Activated naive CD4-positive, alpha-beta T cell treated with Interleukin-2 at 50 U/mL for 16 hours (primary cell): ENCODE results near the gene SNX8.
A peak's percentile ranks its signal among the peaks of the same experiment; 100 is the strongest.

ENCODE experiments used
- DNase-seq: peaks from one replicate; pipeline ENCODE4 v3.0.0-alpha.2; 2020

The SNX8 gene

DNA sequence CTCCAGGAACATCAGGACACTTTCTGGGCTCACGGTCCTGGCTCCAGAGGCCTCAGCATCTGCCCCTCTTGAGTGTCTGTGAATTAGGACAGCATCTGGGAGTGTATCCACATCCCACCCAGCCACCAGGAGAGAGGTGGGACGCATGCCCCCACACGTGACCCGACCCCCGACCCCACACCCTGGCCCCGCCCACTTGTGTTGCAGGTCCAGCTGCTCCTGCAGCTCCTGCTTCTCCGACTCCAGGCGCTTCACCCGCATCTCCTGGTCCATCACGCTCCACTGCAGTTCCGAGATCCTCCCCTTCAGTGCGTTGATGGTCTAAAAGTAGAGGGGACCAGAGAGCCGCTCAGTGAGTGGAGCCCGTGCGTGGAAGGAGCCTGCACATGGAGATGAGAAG lies 95.1 kb downstream of the SNX8 start:
- DNase-seq, result no peak

DNA sequence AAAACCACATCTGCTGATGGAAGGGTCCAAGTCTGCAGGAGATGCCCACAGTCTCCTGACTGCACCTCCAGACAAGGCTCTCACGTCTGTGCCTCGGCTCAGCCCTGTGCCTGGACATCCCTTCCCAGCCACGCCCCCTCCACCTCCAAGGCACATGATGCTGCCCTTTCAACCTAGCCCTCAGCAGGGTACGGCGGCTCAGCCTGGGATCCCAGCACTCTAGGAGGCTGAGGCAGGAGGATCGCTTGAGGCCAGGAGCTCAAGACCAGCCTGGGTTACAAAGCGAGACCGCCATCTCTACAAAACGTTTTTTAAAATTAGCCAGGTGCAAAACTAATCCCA lies 95.8 kb downstream of the SNX8 start:
- no peak for DNase-seq

DNA sequence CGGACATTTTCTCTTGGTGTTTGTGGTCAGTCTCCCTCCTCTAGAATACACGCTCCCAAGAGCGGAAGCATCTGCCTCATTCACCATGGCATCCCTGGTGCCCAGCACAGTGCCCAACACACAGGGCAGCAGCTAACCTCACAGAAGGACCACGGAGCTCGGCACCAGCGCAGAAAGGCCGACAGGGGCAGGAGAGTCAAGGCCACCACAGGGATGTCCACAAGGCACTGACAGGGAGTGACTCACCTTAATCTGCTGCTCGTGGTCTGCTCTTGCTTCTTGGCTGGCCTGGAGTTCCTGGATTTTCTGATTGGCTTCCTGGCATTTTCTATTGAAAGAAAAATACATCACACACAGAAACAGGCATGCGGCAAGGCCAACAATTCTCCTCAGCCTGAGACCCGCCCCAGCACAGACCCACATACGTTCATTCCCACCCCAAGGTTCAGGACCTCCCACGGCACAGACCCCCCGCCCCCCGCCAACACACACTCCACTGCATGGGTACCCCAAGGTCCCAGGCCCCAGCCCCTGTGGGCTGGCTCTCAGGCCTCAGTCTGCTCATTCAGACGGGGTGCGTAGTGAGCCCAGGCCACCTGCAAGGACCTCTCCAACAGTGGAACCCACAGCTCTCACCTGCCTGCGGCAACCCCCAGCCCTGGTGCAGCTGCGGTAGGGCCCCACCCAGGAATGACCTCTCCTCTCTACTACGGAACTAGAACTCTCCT lies 96.4 kb downstream of the SNX8 start:
- no peak for DNase-seq

DNA sequence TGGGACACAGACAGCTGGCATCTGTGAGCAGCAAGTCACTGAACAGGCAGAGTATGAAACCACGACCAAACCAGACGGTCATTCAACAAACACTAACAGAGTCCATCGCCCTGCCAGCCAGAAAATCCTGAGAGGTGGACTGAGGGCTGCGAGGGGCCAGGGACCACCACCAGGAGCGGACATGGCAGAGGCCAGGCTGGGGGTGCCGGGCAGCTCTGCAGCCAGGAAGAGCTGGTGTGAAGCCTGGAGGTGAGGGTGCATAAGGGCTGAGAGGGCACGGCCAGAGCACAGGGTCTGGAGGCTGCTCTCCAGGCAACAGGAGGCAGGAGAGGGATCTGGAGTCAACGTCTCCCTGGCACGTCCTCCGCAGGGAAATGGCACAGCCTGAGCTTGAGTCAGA lies 97.0 kb downstream of the SNX8 start:
- DNase-seq, result no peak

DNA sequence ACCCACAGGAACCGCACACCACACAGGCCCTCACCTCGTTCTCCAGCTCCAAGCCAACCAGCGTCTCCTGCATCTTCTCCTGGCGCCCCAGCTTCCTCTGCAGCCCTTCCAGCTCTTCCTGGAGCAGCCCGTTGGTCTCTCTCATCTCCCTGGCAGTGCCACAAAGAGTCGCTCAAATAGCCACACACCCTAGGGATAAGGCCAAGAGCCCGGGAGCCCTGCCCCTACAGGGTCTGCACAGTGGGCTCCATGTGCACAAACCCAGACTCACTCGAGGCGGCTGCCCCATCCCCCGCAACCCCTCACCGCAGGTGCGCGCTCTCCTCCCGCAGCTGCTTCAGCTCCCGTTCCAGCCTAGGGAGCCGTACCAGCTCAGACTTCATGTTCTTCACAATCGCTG lies 98.4 kb downstream of the SNX8 start:
- DNase-seq, result no peak

DNA sequence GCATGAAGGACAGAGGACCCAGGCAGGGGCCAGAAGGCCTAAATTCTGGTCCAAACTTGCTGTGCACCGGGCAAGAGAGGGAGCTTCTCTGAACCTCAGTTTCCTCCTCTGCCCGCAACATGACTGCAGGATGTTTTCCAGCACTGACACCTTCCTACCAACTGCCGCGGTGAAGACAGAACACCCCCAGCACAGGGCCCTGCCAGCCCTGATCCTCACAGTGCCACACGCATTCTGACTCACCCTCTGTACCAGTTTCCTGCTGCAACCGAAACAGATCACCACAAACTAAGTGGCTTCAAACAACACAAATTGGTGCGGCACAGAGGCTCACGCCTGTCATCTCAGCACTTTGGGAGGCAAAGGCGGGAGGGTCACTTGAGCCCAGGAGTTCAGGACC lies 99.6 kb downstream of the SNX8 start:
- peak; percentile 21 for DNase-seq

DNA sequence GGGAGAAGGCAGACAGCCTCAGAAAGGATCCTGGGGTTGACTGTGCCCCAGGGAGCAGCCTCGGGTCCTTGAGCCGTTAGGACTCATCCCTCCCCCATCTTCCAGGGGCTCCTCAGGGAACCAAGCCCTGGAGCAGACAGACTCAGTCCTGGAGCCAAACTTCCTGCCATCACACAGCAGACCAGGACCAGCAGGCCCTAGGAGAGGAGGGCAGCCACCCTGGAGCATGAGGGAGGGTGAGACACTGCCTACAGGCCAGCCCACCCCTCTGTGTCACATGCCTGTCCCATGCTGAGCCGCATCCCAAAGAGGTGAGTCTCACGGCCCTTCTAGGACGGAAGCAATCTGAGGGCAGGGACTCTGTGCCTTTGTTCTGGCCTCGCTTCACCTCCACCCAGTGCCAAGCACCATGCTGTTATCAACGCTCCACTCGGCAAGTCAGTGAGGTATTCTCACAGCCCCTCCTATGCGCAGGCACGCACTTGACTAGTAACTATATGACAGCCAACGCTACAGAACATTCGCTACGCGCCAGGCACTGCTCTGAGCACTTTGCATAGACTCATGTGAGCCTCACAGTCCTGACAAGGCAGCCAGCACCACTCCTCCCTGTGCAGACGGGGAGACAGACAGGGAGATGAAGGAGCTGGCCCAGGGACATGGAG lies 100.6 kb downstream of the SNX8 start:
- DNase-seq, result no peak

DNA sequence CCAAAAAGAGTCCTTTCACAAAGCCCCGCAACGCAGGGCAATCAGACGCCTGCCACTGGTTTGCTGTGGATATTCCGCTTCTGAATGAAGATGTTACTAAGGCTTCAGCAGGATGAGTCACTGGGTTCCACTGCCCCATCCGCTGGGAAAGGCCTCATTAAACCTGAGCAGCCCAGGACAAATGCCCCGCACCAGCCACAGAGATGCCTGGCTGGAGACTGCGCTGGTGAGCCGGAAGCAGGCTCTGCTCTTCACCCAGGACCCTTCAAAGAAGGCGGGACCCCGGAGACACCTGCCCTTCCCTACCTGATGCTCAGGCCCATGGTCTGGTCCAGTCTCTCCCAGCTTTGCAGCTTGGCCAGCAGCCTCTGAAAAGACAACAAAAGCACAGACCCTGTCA lies 101.3 kb downstream of the SNX8 start:
- no peak for DNase-seq

DNA sequence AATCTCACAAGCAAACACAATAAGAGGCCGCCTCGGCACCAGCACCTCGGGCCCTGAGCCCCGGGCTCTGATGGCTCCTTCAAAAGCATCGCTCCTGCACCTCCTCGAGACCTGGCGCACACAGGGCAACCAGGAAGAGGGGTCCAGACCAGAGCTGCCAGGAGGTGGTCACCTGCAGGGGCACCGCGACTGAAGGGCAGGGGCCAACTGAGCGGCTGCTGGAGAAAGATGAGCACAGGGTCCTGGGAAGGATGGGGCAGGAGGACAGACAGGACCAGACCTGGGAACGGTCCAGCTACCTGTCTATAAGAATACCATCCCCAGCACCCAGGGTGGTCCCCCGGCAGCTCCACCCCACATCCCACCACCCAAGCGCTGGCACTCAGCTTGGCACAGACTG lies 102.3 kb downstream of the SNX8 start:
- DNase-seq, result no peak

DNA sequence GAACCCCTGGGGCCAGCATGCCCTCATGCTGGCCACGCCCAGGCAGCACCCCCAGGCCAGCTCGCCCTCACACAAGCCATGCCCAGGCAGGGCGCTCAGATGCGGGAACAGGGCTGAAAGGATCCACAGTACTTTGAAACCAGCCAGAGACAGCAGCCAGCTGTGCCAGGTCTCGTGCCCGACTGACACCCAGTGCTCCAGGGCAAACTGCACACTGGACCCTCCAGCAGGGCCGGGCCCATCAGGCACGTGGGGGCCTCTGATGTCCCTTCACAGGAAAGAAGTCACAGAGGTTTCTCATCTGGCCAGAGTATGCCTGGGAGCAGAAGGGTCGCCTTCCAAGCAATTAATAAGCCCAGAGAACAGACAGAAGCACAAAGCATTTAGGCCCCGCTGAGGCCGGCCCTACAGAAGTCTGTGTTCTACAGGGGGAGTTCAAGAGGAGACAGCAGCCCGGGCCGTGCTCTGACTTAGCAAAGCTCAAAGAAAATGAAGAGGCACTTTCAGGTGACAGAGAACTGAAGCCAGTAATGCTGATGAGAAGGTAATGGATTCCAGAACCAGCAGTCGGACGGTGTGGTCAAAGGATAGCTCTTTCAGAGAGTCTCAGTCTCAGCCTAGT lies 102.9 kb downstream of the SNX8 start:
- no peak for DNase-seq

DNA sequence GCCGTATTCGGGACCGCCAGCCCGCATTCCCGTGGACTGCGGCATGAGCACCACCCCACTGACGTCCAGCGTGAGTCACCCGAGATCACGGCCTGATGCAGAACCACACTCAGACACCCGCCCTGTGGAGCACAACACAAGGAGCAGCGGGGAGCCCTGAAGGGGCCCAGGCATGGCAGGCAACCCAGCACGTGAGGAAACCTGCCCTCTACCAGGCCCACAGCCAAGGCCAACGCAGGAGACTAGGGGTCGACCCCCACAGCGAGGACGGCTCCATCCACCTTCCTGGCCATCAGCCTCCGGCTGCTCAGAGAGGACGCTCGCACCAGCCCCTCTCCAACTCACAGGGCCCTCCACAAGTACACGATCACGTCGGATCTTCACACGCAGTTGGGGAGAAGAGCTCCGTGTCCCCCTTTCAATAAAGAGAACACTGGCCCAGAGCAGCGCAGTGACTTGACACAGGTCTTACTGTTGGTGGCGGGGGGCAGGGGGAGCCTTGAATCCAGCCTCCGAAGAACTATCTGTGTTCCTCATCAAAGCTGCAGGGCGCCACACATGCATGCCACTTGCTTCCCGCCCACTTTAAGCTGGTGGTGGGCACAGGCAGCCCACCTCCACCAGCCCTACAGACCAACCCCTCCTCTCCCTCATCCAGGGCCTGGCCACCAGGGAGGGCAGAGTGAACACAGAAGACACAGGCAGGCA lies 103.5 kb downstream of the SNX8 start:
- no peak for DNase-seq

DNA sequence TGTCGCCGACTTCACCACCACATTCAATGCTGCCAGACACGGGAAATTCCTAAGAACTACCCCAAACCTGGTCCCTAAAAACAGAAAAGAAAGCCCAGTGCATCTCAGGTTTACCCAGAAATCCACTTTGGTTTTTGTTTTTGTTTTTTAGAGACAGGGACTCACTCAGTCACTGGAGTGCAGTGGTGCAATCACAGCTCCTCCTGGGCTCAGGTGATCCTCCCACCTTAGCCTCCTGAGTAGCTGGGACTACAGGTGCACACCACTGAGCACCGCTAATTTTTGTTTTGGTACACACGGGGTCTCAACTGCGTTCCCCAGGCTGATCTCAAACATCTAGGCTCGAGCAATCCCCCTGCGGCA lies 104.3 kb downstream of the SNX8 start:
- no peak for DNase-seq

DNA sequence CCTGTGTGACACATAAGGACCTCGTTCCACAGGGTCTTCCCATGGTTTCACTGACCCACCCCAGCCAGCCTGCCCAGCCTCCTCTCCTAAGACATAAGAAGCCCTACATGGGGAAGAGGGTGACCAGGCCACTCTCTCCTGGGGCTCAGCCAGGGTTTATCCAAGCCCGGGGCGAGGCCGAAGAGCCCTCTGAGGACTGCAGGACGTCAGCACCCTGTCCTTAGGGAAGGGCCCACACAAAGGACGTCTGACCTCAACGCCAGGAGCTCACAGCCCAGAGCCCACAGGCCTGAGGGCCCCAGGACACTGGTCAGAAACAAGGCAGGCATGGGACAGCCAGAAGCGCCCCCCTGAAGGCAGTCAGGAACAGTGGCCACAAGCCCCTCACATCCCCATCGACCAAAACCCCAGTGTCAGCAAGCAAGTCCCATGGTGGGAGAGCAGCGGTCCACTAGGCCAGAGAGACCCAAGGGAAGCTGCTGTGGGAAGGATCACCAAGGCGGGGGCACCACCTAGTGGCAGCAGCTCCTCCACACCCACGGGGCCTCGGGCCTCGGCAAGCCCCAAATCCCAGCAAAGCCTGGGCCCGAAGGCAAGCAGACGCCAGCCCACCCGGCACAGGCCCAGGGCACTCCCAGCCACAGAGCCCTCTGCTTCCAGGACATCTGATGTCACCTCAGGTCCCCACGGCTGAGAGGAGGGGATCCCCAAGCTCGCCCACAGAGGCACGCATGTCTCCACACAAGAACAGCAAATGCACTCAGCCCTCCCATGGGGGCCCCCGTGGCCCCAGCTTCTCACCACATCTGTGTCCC lies 104.9 kb downstream of the SNX8 start:
- peak; percentile 34 for DNase-seq

DNA sequence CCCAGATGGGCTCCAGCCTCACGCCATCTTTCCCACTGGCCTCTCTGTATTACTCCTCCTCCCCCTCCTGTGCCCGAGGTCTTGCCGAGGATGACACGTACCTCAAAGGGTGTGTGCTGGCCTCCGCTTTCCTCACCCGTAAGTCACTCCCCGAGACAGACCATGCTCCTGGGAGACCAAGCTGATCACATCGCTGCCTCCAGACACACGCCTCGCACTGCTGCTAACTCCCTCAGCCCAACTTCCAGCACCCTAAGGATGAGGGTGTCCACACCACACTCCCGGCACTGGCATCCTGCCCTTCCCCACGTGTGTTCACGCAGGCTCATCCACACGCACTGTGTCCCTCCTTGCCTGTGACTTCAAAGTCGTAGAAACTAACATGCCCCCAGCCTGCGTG lies 105.5 kb downstream of the SNX8 start:
- DNase-seq, result no peak

DNA sequence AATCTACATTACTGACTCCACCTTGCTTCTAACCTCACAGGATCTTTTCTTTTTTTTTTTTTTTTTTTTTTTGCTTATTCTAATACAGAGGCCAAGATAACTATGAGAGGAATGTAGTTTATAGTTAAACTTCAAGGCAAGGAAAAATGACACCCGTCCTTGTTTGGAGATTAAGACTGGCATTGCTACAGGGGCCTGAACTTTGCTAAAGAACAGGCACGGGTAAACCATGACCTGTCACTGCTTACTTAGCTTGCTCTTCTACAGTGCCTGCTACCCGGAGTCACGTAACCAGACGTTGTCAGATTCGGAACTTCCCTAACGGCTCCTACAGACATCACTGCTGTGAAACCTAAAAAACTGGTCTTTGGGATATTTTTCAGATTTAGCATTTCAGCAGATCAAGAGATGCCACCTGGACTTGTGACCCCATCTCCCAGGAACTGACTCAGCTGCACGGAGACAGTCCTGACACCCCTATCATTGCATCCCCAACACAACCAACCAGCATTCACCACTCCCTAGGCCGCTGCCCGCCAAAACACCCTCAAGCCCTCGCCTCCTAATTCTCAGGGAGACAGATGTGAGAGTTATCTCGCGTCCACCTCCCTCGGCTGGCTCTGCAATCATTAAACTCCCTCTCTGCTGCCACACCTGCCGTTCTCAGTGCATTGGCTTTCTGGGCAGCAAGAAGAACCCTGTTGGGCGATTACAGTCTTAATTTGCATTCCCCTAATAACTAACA lies 109.0 kb downstream of the SNX8 start:
- no peak for DNase-seq

DNA sequence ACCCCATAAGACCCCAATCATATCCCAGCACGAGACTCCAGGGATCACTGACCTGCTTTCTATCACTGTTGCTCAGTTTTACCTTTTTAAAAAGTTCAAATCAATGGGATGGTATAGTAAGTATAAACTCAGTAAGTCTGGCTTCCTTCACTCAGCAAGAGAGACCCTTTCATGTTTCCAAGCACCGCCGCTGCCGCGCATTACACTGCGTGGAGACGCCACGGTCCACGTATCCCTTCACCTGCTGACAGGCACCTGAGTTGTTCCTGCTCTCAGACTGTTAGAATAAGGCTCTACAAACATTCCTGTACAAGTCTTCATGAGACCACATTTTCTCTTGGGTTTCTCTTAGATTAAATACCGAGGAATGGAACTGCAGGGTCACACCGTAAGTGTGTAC lies 109.8 kb downstream of the SNX8 start:
- DNase-seq, result no peak

DNA sequence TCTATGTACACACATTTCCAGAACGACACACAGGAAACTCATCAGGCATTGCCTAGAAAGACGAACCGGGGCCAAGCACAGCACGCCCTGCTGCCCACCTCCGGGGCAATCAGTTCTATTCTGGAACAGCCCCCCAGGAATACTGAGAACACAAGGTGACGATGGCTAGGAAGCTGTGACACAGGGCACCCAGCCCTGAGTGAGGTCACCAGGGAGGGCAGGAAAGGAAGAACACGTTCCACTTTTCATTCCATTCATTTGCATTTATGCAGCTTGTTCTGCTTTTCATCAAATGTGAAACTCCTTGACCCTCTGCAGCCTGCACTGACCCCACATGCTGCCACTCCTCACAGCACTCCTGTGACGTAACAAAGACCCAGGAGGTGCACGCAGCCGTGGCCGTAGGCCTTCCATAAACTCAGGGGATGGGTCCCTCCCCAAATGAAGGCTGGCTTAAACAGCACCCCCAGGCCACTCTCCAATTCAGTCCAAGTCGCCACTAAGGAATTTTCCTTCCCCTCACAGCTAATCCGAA lies 110.4 kb downstream of the SNX8 start:
- no peak for DNase-seq

DNA sequence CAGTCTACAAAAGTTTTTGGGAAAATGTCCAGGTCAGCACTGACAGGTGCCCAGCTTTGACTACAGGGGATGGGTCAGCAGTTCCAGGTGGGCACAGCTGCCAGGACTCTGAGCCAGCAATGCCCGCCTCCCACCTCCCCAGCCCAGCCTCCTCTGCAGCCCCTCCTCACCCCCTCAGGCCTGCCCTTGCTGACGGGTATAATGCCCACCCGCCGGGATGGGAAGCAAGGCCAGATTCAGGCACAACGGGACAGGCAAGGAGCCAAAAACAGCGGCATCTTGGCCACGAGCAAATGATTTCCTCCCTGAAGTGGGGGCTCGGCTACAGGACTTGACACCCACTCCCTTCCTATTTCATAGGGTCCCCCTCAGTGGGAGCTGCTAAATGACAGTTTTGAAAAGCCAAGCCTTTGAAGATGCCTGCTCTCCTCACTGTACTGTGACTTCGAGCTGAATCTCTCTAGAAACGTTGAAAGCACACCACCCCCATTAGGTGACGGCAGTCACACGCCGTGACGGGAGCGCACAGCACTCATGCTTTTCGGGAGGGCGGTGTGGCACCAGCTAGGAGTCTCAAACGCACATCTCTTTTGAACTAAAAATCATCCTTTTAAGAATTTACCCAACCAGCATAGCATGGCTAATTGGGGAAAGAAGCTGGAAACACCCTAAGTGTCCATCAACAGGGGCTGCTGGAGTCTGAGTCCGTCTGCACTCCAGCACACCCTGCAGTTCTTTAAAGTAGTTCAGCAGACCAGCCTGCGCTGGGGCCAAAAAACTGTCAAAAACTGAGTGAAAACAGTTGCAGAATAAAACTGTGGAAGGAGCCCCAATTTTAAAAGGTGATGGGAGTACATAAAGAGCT lies 111.1 kb downstream of the SNX8 start:
- DNase-seq, result no peak

DNA sequence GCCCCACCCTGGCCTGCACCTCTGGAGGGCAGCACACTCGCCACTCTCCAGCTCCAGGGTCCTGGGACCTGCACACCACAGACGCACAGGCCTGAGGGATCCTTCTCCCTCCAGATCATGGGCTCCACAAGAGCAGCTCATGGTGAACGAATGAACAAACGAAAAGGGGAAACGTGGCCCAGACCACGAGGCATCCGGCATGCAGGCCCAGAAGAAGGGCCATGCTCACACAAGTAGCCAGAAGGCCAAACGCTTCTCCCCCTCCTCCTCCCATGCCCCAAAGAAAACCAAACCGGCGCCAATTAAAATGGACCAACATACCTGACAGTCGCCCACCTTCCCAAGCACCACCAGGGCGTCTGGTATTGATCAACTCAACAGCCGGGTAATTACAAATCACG lies 111.9 kb downstream of the SNX8 start:
- DNase-seq, result no peak
